ENCODE results near the gene NR2E3.

The NR2E3 gene

DNA sequence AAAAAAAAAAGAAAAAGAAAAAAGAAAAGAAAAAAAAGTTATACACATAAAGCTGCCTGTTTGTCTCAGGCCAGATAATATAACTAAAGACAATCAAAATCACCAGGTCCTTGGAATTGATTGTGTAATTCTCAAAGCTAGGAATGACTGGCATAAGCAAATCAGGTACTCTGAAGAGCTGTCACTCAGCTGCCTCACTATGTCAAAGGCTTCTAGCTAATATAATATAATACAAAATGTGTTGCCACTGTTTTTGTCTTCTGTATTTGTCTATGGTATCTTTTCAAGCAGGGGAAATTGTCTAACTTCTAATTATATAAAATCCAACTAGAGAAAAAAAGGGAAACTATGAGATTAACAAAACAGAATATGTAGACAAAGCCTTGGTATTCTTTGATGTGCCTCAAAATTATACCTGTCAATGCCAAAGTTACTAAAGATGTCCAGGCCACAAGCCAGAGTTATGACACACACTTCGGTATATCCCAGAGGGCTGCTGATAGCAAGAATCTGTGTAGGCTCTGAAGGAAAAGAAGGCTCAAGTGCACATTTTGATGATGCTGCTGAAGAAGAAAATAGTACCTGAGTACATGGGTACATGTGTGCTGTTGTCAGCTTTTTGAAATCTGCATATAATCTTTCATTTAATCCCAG is 37.0 kb upstream of the NR2E3 start:
- no peaks in the 10 kb centered on the region for H3K27me3 ChIP-seq (ENCODE audit: control insufficient read depth, insufficient read depth, low read length)
- H3K36me3 ChIP-seq (ENCODE audit: control insufficient read depth, insufficient read depth, low read length): no peaks in the 10 kb centered on the region
- no peaks in the 10 kb centered on the region for H3K79me2 ChIP-seq
- H3K4me3 ChIP-seq (ENCODE audit: low read depth, low read length): no peak overlapping the region
- H3K27ac ChIP-seq: no peak overlapping the region
- no peaks in the 10 kb centered on the region for H3K9me3 ChIP-seq (ENCODE audit: control insufficient read depth, low read length)
- no peak overlapping the region for H3K9ac ChIP-seq
- TF ChIP-seq, protein P1, sequence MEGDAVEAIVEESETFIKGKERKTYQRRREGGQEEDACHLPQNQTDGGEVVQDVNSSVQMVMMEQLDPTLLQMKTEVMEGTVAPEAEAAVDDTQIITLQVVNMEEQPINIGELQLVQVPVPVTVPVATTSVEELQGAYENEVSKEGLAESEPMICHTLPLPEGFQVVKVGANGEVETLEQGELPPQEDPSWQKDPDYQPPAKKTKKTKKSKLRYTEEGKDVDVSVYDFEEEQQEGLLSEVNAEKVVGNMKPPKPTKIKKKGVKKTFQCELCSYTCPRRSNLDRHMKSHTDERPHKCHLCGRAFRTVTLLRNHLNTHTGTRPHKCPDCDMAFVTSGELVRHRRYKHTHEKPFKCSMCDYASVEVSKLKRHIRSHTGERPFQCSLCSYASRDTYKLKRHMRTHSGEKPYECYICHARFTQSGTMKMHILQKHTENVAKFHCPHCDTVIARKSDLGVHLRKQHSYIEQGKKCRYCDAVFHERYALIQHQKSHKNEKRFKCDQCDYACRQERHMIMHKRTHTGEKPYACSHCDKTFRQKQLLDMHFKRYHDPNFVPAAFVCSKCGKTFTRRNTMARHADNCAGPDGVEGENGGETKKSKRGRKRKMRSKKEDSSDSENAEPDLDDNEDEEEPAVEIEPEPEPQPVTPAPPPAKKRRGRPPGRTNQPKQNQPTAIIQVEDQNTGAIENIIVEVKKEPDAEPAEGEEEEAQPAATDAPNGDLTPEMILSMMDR (IDR thresholded peaks at IDR 0.05): no peak
- no peak overlapping the region for H2AFZ ChIP-seq
- H3K4me2 ChIP-seq (ENCODE audit: low read length): no peak overlapping the region
- no peaks in the 10 kb centered on the region for H3K4me1 ChIP-seq

GRCh38 chr15:71775856-71776255 is 34.5 kb upstream of the NR2E3 start:
- H3K27ac ChIP-seq: no peak overlapping the region
- TF ChIP-seq, protein P1 (IDR thresholded peaks at IDR 0.05): no peak
- H2AFZ ChIP-seq: no peak overlapping the region
- H3K36me3 ChIP-seq (ENCODE audit: control insufficient read depth, insufficient read depth, low read length): no peaks in the 10 kb centered on the region
- H3K9ac ChIP-seq: no peak overlapping the region
- no peak overlapping the region for H3K4me2 ChIP-seq (ENCODE audit: low read length)
- no peaks in the 10 kb centered on the region for H3K4me1 ChIP-seq
- H3K9me3 ChIP-seq (ENCODE audit: control insufficient read depth, low read length): no peaks in the 10 kb centered on the region
- H3K4me3 ChIP-seq (ENCODE audit: low read depth, low read length): no peak overlapping the region
- H3K79me2 ChIP-seq: no peaks in the 10 kb centered on the region
- H3K27me3 ChIP-seq (ENCODE audit: control insufficient read depth, insufficient read depth, low read length): no peaks in the 10 kb centered on the region

DNA sequence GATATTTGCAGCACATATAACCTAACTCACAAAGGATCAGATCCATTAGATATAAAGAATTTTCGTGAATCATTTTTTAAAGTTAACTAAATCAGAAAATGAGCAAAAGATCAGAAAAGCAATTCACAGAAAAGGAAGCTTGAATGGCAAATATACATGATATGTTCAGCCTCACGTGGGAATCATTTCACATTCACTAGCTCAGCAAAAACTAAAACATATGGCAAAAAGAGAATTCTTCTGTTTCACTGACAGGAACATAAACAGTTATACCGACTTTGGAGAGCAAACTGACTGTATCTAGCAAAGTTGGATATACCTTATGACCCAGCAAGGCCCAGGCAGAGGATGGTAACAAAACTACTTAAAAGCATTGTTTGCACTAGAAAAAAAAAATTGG is 34.0 kb upstream of the NR2E3 start:
- Histone ChIP-seq H3K36me3 (ENCODE audit: control insufficient read depth, insufficient read depth, low read length) (no peaks in the 10 kb centered on the region), H3K27ac (no peak overlapping the region), H3K4me2 (ENCODE audit: low read length) (no peak overlapping the region), H3K4me1 (no peaks in the 10 kb centered on the region), H3K9ac (no peak overlapping the region), H3K27me3 (ENCODE audit: control insufficient read depth, insufficient read depth, low read length) (no peaks in the 10 kb centered on the region), H3K79me2 (no peaks in the 10 kb centered on the region), H2AFZ (no peak overlapping the region), H3K4me3 (ENCODE audit: low read depth, low read length) (no peak overlapping the region), H3K9me3 (ENCODE audit: control insufficient read depth, low read length) (no peaks in the 10 kb centered on the region)
- TF ChIP-seq, protein P1 (IDR thresholded peaks at IDR 0.05): no peak

- TF ChIP-seq, protein P1 (IDR thresholded peaks at IDR 0.05): no peak
- Histone ChIP-seq H3K79me2 (no peaks in the 10 kb centered on the region), H3K9me3 (ENCODE audit: control insufficient read depth, low read length) (no peaks in the 10 kb centered on the region), H3K36me3 (ENCODE audit: control insufficient read depth, insufficient read depth, low read length) (no peaks in the 10 kb centered on the region), H3K4me2 (ENCODE audit: low read length) (no peak overlapping the region), H2AFZ (no peak overlapping the region), H3K9ac (no peak overlapping the region), H3K27ac (no peak overlapping the region), H3K4me3 (ENCODE audit: low read depth, low read length) (no peak overlapping the region), H3K27me3 (ENCODE audit: control insufficient read depth, insufficient read depth, low read length) (no peaks in the 10 kb centered on the region), H3K4me1 (no peaks in the 10 kb centered on the region)
These were observed 33.0 kb upstream of the NR2E3 start for GRCh38 chr15:71777216-71777943.
